Transverse colon (tissue), 3 donors: Measurements from ENCODE around the gene ACOT4.

Source experiments
- EP300 ChIP-seq: sonication (generic); formaldehyde crosslinking; IDR thresholded peaks from one replicate; pipeline ENCODE4 v1.6.1; 2017; ENCODE audit warnings: antibody characterized with exemption, low read depth
- POLR2AphosphoS5 ChIP-seq, 3 donors: sonication (generic); formaldehyde crosslinking; IDR thresholded peaks; one replicate each; pipeline ENCODE4 v1.6.1; 2016; ENCODE audit warnings: antibody characterized with exemption in 3 of 3

GRCh38 chr14:73613419-73613963 is 21.8 kb downstream of the ACOT4 start:
- TF ChIP-seq POLR2AphosphoS5 (IDR thresholded peaks at IDR 0.05) = no peak
- no peak for TF ChIP-seq EP300
